SKM-1 treated with dmso at 0.1 percent for 144 hours (cell line): Measurements from ENCODE around the gene SNX14.

ENCODE experiments used
- DNase-seq: peaks from one replicate; lab custom pipeline; 2025; ENCODE audit not compliant: unreplicated experiment; lab: John Stamatoyannopoulos, UW

The SNX14 gene

DNA sequence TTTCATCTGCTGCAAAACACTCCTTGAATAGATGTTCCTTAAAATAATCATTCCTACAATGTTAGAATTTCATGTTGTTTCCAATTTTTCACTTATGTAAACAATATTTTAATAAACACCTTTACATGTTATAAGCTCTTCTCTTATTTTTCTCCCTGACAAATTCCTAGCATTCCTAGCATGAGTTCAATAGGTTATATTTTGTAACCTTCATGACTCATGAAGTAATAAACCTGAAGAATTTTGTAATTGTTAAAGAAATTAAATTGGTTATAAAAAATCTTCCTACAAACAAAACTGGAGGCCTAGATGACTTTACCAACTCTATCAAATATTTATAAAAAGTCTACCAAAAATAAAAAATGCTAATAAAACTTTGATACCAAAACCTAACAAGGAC lies 77.5 kb downstream of the SNX14 start:
- no peak for DNase-seq

GRCh38 chr6:85506441-85507093 lies 87.1 kb downstream of the SNX14 start:
- DNase-seq = no peak

DNA sequence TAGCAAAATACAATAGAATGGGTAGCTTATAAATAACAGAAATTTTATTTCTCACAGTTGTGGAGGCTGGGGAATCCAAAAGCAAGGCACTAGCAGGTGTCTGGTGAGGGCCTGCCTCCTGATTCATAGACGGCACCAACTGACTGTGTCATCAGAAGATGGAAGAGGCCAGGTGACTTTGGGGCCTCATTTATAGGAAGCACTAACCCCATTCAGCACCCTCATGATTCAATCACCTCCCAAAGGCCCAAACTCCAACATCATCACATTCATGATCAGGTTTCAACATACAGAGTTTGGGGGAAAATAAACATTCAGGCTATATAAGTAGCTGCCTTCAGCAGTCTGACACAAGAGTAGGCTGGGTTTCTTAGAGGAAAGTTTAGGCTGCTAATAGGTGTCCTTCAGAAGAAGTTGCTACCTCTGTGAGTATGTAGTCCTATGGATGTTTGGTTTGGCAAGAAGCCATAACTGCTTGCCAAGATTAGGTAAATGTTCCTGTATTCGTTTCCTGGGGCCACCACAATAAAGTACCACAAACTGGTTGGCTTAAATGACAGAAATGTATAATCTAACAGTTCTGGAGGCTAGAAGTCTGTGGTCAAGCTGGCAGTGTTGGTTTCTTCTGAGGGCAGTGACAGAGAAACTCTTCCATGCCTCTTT lies 94.9 kb downstream of the SNX14 start:
- peak; percentile 2 for DNase-seq

DNA sequence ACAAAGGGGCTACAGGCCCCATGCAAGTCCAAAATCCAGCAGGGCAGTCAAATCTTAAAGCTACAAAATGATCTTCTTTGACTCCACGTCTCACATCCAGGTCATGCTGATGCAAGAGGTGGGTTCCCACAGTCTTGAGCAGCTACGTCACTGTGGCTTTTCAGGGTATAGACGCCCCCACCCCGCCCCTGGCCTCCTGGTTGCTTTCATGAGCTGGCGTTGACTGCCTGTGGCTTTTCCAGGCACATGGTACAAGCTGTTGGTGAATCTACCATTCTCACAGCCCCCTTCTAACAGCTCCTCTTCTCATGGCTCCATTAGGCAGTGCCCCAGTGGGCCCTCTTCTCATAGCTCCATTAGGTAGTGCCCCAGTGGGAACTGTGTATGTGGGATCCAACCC lies 96.8 kb downstream of the SNX14 start:
- no peak for DNase-seq

GRCh38 chr6:85496009-85496579 lies 97.6 kb downstream of the SNX14 start:
- no peak for DNase-seq

DNA sequence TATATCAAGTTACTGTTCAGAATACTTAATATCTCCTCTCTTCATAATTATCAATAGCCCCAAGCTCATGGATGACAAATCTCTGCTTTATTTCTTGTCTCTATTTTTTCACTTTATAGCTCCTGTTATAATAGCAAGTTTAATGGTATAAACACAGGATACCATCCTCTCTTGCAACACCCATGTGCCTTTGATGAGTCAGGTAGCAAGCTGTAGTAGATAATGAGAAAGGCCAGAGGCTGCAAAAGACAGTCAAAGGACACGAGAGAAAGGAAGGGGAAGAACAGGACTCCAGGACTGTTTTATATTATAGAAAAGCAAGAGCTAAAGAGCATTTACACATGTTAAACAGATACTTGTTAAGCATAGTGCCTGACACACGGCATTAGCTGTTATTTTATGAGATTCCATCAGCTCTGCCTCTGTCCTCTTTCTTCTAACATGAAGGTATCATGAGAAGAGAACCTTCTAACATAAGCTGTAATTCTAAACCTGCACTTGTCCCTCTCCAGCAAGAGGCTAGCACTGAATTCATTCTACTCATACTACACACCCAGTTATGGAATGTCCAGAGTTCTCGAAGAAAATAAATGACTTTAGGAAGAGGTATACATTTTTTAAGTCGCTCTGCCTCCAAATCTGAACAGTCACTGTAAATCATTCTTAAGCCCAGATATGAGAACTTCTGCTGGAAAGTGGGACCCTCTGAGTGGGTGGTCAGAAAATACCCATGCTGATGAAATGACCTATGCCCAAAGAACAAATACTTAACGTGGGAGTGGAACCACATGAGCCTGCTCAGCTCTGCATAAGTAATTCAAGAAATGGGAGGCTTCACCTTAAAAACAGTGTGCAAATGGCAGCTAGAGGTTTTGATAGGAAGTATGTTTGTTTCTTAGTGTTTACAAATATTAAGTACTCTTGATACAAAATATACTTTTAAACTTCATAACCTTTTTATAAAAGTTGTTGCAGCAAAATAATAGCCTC lies 98.8 kb downstream of the SNX14 start:
- DNase-seq = no peak

GRCh38 chr6:85493389-85493788 lies 100.3 kb downstream of the SNX14 start:
- peak; percentile 43 for DNase-seq

DNA sequence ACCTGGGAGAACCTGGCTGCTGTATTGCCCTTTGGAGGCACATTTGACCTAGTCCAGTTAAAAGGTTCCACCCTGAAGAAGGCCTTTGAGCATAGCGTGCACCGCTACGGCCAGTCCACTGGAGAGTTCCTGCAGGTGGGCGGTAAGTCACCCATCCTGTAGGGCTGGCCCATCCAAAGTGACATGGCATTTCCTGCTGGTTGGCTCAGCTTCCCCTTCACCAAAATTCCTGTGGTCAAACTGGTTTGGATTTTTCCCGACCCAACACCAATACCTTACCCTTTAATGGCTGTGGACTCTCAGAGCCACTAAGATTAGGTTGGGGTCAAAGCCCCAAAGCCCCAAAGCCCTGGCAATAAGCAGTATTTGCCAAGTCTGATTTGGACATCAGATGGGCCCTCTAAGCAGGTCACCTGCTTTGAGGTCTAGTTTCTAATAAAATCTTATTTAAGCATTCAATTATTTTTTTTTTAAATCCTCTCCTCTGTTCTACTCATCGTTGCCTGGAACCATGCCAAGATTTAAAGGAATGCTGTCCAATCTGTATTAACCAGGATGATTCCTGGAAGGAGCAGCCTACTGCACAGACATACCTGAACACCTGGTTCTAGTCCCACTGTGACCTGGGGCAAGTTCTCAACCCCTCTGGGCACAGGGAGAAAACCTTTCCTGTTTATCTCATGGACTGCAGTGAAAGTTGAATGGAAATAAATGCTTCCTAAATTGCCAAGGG lies 103.0 kb downstream of the SNX14 start:
- DNase-seq = no peak

DNA sequence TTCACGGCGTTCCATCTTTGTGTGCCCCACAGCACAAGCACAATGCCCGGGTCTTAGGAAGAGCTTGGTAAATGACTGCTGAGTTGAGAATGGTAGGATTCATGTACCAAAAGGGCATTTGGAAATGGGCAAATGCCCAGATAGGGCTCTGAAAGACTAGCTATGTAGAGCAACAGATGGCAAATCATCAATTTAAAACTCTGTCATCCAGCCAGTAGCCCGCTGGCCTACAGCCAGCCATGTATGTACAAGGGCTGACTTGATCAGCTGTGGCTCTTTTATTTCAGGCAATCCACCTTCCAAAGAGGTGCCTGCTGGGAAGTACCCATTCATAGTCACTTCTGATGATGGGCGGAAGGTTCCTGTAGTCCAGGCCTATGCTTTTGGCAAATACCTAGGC lies 108.7 kb downstream of the SNX14 start:
- no peak for DNase-seq

- no peak for DNase-seq
Measured at GRCh38 chr6:85483846-85484245, 109.8 kb downstream of the SNX14 start.

- DNase-seq = peak; percentile 57
Measured at GRCh38 chr6:85482905-85483700, 110.6 kb downstream of the SNX14 start.

DNA sequence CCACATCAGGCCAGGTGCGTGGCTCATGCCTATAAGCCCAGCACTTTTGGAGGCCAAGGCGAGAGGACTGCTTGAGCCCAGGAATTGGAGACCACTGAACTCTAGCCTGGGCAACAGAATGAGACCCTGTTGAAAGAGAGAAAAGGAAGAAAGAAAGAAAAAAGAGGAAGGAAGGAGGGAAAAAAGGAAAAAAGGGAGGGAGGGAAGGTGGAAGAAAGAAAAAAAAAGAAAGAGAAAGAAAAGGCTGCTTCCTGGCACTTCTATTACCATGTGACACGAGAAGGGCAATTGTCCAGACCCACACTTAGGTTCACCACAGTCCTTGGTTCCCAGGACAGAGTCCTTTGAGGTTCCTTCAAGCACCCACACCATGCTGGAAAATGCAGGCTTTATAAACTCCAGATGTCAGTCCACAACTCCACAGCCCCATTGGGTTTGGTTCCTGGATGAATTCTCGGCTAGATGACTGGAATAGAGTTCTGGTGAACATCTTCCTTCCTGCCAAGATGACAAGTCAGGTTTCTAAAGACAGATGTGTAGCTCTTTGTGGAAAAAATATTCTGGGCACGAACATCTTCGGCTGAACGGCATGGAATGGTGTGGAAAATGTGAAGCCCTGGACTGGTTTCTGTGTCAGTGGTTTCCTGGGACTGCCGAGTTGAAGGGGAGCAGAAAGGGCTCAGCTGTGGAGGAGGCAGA lies 111.3 kb downstream of the SNX14 start:
- no peak for DNase-seq

GRCh38 chr6:85479208-85479607 lies 114.5 kb downstream of the SNX14 start:
- no peak for DNase-seq

DNA sequence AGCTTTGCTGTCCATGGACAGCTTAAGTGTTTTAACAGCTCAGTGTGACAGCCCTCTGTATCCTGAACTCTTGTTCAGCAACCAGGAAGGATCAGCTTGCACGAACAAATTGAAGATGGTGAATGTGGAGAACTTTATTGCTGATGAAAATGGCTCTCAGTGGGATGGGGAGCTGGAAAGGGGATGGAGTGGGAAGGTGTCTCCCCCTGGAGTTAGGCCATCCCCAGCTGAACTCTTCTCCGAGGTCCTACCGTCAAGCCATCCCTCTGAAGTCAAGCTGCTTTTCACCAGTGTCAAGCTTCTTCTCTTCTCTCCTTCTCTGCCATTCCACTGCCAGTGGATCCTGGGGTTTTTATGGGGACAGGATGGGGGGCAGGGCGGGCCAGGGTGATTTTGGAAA lies 117.1 kb downstream of the SNX14 start:
- DNase-seq = no peak

DNA sequence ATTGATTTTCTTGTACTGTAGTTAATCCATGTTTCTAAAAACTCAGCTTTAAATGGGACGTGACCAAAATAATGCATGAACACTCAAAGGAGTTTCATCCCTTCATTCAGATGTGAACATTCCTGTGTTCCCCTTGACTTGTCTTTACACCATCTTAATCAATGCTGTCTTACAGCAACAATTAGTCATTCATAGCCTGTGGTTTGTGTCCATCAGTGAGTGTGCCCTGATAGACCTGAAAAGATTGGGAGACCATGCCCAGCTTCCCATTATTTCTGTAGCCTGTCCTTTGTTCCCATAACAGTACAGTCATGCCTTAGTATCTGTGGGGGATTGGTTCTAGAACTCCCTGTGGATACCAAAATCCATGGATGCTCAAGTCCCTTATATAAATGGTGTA lies 119.9 kb downstream of the SNX14 start:
- DNase-seq = no peak

- no peak for DNase-seq
Measured at GRCh38 chr6:85472744-85473143, 120.9 kb downstream of the SNX14 start.

DNA sequence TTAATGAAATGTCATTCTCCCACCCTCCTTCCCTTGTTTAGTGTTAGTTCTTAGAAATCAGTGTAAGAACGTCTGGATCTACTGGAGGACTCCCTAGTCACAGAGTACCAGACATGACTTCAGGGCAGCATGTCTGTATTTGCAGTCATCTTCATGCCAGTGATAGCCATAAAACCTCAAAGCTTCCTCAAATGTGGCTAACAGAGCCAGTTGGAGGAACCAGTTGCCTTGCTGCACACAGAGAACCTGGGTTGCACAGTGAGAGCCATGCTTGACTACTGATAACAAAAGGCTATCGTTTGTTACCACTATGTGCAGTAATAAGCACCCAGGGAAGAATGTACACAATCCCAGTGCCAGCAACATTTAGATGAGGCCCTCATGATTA lies 123.6 kb downstream of the SNX14 start:
- peak; percentile 83 for DNase-seq

- no peak for DNase-seq
Measured at GRCh38 chr6:85469276-85470022, 124.2 kb downstream of the SNX14 start.

- no peak for DNase-seq
Measured at GRCh38 chr6:85468326-85468725, 125.3 kb downstream of the SNX14 start.
